IPS DF 4.7 (cell line): ENCODE measurements around the gene PHACTR3.

Experiments used
- DNase-seq: peaks from one replicate; pipeline ENCODE4 v3.0.0-alpha.2; 2013; ENCODE audit warnings: low spot score; ENCODE audit errors: extremely low read depth

The PHACTR3 gene

DNA sequence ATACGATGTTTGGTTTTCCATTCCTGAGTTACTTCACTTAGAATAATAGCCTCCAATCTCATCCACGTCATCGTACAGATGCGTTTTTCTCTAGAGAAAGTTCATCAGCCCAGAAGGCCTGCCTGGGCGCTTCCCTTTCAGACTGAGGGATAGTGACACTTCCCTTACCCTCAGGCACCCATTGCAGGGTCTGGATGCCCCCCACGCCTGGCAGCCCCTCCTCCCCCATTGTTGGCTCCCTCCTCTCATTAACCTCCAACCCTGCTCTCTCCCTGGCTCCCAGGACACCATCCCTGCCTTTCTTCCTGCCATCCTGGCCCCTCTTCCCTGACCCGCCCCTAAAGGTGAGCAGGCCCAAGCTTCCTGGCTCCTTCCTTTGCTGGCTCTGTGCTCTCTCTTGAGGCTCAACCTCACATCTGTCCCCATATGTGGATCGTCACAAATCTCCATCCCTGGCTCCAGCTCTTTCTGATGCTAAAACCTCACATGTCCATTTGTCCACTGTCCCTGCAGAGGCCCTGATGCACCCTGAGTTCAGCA, 183.9 kb downstream of the PHACTR3 start:
- DNase-seq, result no peak

DNA sequence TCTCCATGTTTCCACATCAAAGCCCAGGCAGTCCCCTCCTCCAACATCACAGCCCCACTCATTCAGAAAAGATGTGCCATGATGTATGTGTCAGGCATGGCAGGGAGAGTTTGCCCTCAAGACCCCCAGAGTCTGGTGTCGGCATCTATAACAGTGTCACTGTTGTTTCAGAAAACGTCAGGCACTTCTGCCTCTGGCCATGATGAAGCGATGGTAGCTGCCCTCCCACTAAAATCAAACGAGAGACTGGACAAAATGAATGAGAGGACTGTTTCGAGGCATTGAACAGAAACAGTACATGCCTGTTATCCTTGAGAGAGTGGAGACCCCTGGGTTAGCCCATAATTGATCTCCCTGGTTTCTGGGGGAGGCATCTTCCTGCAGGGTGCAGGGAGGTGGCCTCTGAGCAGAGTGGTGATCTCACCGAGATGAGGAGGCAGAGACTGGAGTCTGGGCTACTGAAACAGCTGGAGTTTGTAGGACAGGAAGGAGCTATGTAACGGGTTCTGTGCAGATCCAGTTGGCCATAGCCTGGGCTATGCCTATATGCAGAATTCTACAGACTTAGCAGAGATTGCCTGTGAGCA, 184.6 kb downstream of the PHACTR3 start:
- DNase-seq, result no peak

DNA sequence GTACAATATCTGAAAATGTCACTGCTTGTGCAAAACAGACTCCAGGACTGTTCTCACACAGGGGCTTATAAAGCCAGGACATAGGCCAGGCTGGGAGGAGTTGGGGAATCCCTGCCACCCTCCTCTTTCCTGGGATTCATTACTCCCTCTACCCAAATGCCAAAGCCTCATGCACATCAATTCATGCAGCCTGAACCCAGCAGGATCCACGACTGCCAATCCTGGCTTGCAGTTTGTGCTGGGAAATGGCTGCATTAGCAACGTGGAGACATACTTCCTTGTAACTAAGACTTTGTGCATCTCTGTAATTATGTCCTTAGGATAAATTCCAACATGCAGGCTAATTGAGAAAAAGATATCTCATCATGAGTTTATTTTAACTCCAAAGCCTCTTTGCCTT, 185.3 kb downstream of the PHACTR3 start:
- no peak for DNase-seq

DNA sequence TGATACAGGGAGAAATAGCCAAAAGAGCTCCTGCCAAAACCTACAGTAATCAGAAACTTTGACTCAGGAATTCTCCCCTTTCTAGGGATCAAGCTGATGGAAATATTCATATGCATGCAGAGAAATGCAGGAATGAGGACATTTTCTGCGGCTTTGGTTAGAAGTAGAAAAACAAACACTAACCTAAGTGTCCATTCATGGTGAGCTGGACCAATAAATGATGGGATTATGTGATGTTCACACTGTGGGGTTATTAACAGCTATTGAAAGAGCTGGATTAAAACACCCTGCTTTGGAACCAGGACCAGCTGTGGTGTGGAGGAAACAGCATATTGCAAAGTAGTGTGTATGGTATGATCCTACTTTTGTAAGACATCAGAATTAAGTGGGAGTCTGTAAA, 186.0 kb downstream of the PHACTR3 start:
- no peak for DNase-seq

DNA sequence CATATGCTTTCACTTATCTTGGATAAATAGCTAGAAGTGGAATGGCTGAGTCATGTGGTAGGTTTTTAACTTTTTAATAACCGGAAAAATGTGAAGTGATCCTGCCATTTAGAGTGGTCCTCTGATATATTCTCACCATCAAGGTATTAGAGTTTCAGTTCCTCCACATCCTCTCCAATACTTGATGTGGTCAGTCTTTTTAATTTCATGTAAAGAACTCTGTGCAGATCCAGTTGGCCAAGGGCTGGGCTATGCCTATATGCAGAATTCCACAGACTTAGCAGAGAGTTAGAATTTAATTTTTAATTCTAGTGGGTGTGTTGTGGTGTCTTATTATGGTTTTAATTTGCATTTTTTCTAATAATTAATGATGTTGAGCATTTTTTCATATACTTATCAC, 188.0 kb downstream of the PHACTR3 start:
- no peak for DNase-seq

DNA sequence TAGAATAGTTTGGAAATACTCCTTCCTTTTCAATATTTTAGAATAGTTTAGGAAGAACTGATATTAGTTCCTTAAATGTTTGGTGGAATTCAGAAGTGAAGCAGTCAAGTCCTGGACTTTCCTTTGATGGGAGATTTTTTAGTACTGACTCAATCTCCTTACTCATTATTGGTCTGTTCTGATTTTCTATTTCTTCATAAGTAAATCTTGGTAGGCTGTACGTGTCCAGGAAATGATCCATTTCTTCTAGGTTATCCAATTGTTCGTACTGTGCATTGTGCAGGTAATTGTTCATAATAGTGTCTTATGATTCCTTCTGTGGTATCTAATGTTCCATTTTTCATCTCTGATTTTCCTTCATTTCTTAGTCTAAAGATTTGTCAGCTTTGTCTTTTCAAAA, 190.2 kb downstream of the PHACTR3 start:
- no peak for DNase-seq

DNA sequence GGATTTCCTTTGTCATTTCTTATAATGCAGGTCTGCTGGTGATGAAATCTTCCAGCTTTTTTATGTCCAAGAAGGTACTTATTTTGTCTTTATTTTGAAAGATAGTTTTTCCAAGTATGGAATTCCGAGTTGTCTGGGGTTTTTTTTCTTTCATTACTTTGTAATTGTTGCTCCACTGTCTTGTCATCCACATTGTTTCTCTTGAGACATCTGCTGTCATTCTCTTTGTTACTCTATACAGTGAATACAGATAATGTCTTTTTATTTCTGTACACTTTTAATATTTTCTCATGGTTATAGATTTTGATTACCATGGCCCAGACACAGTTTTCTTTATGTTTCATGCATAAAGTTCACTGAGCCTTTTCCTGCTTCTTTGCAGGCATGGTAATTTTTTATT, 196.0 kb downstream of the PHACTR3 start:
- no peak for DNase-seq

DNA sequence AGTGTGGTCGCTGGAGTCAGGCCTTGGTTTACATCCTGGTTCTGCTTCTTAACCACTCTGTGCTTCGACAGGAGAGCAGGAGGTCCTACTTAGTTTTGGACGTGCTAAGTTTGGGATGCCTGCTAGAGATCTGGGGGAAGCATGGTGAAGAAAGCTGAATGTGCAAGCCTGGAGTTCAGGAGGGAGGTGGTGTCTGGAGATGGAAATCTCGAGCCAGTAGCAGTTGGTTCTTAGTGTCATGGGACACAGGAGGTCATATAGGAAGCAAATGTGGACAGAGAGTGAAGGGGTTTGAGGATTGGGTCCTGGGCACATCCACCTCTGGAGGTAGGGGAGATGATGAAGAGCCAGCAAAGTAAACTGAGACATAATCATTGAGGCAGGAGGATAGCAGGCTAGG, 197.7 kb downstream of the PHACTR3 start:
- DNase-seq, result no peak

DNA sequence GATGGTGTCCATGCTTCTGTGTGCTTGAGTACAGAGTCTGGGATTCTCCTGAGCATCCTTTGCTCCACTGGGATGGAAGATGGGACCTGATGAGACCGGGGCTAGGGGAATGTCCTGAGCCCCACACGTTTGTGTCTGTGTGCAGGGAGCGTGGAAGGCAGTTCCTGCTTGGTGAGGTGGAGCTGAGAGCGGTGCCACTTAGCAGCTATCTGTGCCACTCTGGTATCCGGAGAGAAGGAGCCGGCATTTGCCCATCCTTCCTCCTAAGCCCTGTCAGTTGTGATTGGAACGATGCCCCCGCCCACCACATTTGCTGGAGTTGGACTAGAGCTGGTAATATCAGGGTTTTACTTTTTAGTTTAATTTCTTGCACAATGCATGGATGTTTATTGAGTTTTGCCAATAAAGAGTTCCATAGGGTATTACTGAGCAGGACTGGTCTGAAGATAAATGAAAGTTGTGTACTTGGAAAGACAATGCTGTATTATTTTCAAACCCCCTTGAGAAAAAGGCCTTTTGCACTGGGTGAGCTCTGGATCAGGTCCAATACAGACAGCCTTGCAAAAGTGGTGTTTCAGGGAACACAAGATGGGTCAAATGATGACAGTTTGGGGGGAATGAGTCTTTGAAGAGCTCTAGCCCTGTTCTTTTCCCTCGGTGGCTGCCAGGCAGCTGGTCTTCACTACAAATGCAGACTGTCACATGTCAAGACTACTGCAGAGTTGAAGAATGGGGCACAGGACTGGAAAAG, 198.3 kb downstream of the PHACTR3 start:
- DNase-seq, result no peak

DNA sequence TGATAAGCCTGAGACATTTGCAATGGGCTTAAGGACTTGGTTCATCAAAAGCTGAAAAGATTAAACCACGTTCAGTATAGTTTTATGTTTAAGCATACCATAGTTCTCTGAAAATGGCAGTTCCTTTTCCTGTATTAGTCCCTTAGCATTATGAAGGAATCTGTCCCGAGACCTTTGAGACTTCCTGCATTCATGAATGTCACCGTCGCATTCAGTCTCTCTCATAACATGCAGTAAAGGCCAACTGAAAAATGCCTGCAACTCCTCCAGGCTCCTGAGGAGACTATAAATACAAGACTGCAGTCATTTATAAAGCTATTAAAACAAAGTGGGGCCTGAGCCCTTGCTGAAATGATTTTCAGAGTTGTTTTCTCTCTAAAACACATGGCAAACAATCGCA, 200.0 kb downstream of the PHACTR3 start:
- DNase-seq, result no peak

DNA sequence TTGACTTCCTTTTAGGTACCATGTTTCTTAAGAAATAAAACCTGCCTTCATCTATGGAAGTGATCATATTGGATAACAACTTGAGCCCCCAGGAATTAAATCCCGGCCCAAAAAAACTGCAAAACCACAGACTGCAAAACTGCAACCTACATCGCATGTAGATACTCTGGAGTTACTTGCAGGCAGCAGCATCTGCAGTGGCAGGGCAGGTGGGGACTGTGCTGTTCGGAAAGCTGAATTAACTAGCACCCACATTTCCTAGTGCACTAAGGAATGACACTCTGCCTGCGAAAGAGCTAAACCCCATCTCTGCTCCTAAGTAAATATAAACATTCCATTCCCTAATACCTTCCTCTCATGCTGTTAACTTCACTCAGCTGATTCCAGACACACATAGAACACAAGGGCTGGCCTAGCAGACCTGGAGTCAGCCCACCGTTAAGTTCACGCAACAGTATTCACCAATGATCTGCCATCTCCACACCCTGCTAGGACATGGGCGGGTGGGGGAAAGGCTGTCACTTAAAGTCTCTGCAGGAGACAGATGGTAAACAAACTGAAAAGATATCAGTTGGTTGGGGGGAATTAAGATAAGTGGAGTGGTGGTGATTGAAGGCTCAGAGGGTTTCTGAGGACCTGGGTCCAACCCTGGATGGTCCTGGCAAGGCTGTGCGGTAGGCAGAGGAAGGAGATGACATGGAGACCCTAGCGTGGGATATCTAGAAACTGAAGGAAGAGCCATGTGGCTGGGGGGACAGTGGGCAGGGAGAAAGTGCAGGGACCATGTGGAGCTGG, 200.7 kb downstream of the PHACTR3 start:
- DNase-seq, result no peak

DNA sequence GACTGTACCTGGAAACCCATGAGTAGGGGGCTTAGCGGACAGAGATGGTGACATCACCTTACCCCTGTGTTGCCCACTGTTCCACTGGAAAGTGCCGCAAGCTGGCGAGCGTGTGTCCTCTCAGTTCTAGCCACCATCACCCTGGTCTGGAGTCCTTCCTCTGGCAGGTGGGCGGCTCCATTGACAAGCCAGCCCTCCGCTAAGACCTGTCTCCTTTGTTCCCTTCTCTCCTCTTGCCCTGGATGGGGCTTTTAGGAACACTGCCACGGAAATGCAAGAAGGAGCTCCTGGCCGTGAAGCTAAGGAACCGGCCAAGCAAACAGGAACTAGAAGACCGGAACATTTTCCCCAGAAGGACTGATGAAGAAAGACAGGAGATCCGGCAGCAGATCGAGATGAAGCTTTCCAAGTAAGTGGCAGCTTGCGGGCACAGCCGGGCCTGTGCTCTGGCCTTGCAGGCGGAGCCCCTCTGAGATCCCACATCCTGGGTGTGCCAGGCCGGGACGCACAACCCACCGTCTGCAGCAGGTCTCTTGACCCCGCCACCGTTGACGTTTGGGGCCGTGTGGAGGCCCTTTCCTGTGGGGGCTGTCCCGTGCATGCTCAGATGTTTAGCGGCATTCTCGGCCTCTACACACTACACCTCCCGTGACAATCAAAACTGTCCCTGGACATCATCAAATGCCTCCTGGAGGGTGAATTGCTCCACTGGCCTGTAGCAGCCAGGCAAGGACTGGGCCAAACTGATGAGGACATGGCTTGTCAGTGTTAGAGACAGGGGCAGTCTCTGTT, 201.6 kb downstream of the PHACTR3 start:
- no peak for DNase-seq

DNA sequence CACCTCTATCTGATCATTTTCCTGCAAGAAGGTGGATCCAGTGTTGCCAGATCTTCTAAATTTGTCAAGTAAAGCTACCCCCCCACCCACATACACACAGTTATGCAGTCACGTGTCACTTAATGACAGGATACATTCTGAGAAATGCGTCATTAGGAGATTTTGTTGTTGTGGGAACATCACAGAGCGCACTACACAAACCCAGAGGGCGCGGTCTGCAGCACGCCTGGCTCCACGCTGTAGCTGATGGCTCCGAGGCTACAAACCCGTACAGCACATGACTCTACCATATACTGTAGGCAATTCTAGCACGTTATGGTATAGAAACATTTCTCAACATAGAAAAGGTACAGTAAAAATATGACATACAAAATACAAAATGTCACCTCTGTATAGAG, 202.2 kb downstream of the PHACTR3 start:
- no peak for DNase-seq

DNA sequence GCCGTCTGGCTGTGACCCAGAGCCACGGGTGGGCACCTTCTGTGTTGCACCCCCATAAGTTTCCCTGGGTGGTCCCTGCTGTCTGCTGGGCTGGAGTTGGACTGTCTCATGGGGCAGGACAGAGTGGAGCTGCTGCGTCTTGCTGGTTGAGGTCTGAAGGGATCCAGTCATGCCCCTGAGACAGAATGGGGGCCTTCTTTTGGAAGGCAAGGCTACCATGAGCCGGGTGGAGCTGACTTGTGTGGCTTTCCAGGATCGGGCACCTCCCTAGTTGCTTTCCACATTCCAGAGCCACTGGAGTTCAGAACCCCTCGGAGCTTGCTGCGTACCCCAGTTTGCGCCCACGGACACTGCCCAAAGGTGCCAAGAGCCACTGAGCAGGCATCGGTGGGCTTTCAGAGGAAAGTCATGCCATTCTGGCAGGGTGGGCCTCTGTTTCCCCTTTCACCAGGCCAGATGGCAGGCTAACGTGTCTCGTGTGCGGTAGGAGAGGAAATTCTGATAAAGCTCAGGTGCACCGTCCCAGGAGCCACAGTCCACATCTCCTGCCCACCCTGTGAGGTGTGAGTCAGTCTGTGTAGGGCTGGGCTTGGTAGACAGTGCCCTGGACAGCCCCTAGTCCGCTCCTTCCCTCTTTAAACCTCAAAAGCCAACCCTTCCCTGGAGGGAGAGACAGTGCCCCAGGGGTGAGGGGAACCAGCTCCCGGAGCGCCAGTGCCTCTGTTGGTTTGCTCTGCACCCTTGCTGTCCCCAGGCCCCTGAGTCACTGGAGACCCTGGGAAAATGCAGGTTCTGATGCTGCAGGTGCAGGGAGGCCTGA, 203.8 kb downstream of the PHACTR3 start:
- DNase-seq, result no peak

DNA sequence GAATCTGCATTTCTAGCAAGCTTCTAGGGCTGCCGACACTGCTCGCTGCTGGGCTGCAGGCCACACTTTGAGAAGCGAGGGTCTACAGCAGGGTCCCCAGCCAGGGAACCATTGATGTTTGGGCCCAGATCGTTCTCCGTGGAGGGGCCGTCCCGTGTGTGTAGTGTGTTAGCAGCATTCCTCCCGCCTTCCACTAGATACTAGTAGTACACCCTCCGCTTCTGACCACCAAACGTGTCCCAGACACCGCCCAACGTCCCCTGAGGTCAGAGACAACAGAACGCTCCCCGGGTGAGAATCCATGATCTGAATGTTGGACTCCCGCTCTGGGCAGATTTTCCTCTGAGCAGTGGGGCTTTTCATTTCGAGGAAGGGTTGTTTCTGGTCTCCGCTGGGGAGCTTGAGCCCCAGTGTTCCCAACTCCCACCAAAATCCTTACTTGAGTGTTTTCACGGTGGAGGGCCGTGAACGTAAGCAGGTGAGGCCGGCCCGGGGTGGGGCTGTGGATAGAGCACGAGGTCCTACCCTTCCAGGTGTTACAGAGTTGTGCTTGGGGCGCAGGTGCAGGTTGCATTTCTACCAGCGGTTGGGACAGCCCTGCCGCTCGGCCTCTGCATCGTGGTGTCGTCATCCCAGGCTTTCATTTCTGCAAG, 204.5 kb downstream of the PHACTR3 start:
- DNase-seq, result no peak

DNA sequence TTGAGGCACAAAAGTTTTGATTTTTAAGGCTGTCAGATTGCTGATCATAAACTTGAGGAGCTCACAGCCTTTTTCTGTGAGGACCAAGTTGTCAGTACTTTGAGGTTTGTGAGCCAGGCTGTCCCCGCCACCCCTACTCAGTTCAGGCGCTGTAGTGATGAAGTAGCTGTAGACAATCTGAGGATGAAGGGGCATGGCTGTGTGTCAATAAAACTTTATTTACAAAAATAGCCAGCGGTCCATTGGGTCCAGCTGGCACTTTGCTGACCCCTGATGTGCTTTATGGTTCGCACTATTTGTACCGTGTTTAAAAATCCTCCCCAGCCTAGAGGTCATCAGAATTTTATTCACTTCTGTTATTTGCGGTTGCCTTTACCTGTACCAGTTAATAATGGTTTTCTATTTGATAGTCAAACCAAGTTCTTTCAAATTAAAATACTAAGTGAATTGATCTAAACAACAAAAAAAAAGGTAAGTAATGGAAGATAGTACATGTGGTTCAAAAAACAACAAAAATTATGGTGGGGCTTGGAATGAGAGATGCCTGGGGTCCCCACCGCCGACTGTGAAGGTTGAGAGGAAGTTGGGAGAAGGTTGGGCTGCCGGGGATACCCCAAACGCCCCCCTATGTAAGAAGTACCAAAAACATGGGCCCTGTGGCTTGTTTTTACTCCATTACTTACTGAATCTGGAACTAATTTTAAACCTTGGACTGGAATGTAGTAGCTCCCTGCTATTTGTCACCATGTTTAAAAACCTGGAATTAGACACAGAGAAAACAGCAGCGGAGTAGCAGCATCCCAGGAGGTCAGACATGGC, 205.5 kb downstream of the PHACTR3 start:
- no peak for DNase-seq

DNA sequence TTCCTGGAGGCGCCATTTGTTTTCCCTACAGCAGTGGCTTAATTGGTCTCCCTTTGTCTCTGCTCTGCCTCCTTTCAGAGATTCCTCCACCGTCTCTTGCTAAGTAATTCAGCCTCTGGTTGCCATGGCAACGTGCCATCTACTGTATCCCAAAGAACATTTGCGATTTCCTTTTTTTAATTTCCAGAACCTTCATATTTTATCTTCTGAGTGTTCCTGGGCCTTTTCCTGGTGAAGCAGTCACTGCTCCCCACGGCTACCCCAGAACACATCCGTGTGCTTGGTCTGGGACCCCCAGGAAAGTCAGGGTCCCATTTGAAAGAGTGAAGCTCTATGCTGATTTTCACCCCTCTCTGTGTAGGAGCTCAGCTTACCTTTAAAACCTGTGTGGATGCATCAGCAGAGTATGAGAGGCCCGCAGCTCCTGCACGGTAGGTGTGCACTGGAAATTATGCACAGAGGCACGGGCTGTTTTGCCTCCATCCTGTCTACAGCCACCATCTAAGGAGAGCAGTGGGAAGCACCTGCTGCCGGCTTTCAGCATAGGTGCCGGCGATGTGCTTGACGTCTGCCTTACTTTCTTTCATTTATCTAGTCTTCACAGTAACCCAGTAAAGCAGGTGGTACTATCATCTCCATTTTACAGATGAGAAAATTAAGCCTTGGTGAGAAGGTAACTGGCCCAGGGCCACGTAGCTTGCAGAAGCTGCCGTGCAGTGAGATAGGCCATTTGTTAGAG, 206.3 kb downstream of the PHACTR3 start:
- no peak for DNase-seq

DNA sequence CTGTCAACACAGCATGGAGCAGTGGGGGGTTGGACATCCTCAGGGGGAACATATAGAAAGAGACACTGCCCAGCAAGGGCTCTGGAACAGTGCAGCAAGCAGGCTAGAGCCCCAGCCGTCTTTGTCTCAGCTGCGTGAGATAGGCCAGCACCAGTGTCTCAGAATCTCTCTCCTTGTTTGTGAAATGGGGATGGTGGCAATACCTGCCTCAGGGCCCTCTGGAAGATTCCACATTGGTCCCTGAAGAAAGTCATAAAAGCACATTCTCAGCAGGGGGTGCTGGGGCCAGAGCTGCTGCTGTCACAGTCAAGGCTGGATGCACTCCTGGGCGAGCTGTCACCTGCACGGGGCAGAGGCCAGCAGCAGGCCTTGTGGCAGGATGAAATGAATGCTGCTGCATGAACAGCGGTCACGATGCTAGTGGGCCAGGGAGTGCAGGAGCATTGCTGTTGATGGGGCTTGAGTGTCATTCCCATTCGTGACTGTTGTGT, 207.4 kb downstream of the PHACTR3 start:
- no peak for DNase-seq
